Muscle of arm (tissue), 14 donors: ENCODE results near the gene CAMK2B. TPM values are rescaled to one million over a fixed set of nuclear protein-coding genes. Genes with fewer than 3 reads are reported as not detected.

Experiments
- DNase-seq: peaks from one replicate; pipeline ENCODE4 v3.0.0-alpha.2; 2013
- long read RNA-seq, 11 donors: transcript quantifications; one replicate each; lab custom pipeline, GENCODE V29; 2026
- polyA plus RNA-seq, 12 donors: library from polyadenylated mRNA; unstranded; fragments of 120-200 nt; gene quantifications; one replicate each; pipeline ENCODE4 v1.2.1, GENCODE V29; 2013; ENCODE audit not compliant: insufficient read length in 12 of 12

CAMK2B gene
- 1,000 to 10,000 TPM in 1 of 12 donors, 10 to 100 TPM in 5, 1 to 10 TPM in 6; 3.6 to 1,562 (median 12.8) TPM for polyA plus RNA-seq
- long read RNA-seq, donor 1: 0 reads
- long read RNA-seq, donor 2, full-length matches to known transcripts: 3 of 3 reads
- long read RNA-seq, donor 2, partial matches to known transcripts: 0 of 3 reads
- long read RNA-seq, donor 2, other reads (novel, unspliced or antisense): 0 of 3 reads
- long read RNA-seq, donor 3, partial matches to known transcripts: 0 of 1 reads
- long read RNA-seq, donor 3, other reads (novel, unspliced or antisense): 0 of 1 reads
- long read RNA-seq, donor 4, partial matches to known transcripts: 0 of 1 reads
- long read RNA-seq, donor 4, other reads (novel, unspliced or antisense): 0 of 1 reads
- long read RNA-seq, donor 5, partial matches to known transcripts: 0 of 6 reads
- long read RNA-seq, donor 5, other reads (novel, unspliced or antisense): 0 of 6 reads
- long read RNA-seq, donor 6: 0 reads
- long read RNA-seq, donor 7: 0 reads
- long read RNA-seq, donor 8, partial matches to known transcripts: 0 of 4 reads
- long read RNA-seq, donor 8, other reads (novel, unspliced or antisense): 0 of 4 reads
- long read RNA-seq, donor 9: 0 reads
- long read RNA-seq, donor 10, full-length matches to known transcripts: 5 of 5 reads
- long read RNA-seq, donor 10, partial matches to known transcripts: 0 of 5 reads
- long read RNA-seq, donor 10, other reads (novel, unspliced or antisense): 0 of 5 reads
- long read RNA-seq, donor 11: 0 reads

DNA sequence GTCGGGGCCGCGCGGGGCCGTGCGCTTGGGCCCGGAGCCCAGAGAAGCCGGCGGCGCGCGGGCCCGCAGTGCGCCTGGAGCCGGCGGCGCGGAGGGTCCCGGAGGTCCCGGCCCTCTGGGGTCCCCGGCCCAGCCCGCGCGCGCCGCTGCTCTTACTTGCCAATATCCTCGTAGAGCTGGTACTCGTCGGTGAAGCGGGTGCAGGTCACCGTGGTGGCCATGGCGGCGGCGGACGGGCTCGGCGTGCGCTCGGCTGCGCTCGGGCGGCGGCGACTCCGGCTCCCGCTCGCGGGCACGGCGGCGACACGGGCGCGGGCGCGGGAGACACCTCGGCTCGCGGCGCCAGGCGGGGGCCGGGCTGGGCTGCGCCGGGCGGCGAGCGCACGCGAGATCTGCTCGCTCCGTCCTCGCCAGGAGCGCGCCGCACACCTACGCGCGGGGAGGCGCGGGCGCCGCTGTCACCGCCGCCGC, at the start of gene CAMK2B:
Gene CAMK2B, minus strand, starts transcription at position 394 of the 471 bp plus-strand sequence. Its CDS starts 173 bp downstream, at position 221.
- DNase-seq: no peak

DNA sequence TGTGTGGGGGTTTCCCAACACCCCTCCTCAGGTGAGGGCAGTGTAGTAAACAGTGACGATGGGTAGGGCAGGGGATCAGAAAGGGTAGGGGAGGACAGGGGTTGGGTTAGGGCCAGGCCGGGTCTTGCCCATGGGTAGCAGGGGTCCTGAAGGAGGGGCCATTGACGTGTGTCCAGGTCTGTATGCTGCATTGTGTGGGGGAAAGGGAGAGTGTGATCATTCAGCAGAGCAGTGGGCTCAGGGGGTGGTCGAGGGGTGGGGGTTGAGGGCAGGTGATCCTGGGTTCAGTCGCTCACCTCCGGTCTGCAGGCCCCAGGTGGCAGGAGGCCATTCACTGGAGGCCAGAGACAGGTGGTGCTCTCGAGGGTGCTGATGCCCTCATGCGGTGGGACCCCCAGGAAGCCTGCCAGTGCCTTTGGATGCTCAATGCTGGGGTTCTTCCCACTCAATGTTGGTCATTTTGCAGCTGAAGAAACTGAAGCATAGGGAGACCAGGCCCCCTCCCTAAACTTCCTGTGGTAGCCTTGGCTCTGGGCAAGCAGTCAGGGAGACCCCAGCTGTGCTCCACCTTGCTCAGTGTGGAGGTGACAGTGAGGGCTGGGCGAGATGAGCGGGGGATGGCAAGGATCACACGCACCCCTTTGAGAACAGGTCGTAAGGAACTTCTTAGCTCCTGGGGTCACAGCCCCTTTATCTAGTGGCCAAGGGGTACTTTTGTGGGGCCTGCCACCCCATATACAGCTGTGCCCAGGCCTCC, 48.8 kb upstream of the CAMK2B start:
- no peak for DNase-seq

DNA sequence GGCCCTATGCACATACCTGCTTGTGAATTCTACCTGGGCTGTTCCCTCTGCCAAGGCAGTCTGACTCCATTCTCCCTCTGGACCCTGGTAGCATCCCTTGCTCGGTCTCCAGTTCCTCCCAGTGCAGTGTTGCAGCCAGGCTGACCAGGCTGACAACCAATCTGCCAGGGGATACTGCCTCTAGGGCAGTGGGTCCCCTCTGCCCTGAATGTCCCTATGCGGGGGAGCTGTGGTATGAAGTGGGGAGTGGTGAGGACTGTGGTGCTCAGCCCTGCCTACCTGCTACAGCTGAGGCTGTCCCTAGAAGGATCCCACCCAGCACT, 48.0 kb upstream of the CAMK2B start:
- no peak for DNase-seq

DNA sequence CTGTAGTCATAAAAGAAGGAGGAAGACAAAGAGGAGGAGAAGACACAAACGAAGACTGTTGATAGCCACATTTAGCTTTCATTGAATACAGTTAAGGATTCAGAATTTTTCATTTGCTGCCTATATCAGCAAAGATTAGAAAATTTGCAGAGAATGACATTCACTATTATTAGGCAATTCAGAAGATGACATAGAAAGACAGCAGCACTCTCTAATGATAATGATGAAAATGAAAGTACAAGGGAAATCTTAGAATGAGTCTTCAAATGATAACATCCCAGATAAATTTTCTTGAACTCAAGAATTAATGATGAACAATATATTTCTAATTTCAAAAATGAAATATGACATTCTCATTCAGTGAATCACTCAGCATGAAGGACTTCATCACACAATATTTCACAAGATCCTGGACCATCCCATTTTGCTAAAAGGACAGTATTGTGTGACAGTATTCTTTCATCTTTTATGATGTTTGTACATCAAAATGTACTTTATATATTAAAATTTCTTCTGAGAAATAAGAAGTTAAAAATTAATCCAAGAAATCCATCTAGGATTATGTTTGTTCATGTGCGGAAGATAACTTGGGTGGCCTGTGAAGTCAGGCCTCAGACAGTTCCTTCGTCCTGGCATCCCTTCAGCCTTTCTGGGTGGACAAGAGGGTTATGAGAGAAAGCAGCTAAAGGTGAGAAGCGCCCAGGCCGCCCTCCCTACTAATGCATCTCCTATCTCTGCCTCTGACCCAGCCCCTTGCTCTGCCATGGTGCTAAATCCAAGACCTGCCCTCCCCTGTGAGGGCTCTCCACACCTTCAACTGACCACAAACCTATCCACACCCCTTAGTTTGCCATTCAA, 47.4 kb upstream of the CAMK2B start:
- DNase-seq: no peak

DNA sequence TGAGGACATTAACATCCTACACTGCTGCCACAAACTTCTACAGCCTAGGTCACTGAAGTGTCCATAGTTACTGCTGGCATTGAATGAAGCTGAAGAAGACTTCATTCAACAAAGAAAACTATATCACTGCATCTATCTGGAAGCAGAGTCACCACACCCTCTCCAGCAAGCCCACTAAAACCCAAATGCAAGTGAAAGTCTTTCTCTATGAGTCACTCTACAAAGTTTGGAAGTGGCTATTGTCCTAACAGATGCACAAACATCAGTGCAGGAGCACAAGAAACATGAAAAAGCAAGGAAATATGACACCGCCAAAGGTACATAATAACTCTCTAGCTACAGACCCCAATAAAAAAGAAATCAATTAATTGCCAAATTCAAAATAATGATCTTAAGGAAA, 43.5 kb upstream of the CAMK2B start:
- DNase-seq: no peak

DNA sequence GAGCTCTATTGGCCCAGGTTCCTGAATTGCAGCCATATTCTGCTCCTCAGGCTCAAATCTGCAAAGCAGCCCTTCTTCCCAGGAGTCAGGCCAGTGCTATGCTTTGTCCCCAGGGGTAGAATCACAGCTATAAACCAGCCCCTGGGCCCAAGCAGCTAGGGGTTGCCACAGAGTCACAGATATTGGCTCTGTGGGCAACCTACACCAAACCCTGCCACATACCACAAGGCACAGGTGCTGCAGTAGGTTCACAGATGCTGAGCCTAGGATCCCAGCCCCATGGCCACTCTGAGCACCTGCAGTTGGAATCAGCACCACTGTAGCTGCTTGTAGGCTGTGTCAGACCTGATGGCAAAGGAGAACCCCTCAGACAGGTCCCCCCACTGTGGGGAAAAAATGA, 43.1 kb upstream of the CAMK2B start:
- DNase-seq: no peak

DNA sequence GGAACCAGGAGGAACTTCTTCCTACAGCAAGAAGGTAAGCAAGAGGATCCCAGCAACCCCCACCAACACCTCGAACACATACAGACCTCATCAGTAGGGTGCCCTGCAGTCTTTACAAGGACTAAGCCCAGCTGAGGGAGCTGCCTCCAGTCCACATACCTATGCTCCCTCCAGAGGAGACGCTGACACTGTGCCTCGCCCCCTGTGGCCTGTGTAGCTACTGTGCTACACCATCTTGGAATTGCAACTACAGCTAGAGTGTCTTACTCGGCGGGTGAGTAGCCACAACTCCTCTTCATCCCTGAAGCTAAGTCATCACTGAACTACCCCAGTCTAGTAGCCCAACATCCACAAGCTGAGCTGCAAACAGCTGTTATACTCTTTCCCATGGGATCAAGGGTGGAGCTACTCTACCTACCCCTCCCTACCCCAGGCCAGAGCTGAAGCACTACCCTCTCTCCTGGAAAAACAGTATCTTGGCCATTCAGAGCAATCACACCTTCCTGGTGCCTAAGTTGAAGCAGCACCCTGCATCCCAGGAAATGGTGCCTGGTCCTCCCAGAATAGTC, 42.2 kb upstream of the CAMK2B start:
- DNase-seq: no peak

DNA sequence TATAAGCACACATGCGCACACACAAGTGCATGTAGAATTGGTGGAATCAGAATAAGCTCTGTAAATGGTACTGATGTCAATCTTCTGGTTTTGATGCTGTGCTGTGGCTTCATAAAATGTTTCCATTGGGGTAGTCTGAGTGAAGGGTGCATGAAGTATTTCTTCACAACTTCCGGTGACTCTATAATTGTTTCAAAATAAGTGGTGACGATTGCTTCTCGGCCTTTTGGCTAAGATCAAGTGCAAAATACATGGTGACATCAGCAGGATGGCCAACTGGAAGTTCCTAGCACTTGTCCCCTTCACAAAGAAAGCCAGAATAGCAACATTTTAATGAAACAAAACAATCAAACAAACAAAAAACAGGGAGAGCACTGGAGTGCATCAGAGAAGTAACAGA, 41.6 kb upstream of the CAMK2B start:
- no peak for DNase-seq

DNA sequence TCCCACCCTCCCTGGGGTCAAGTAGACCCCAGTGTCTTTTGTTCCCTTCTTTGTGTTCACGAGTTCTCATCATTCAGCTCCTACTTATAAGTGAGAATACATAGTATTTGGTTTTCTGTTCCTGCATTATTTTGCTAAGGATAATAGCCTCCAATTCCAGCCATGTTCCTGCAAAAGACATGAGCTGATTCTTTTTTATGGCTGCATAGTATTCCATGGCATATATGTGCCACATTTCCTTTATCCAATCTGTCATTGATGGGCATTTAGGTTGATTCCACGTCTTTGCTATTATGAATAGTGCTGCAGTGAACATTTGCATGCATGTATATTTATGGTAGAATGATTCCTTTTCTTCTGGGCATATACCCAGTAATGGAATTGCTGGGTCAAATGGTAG, 28.3 kb upstream of the CAMK2B start:
- no peak for DNase-seq

DNA sequence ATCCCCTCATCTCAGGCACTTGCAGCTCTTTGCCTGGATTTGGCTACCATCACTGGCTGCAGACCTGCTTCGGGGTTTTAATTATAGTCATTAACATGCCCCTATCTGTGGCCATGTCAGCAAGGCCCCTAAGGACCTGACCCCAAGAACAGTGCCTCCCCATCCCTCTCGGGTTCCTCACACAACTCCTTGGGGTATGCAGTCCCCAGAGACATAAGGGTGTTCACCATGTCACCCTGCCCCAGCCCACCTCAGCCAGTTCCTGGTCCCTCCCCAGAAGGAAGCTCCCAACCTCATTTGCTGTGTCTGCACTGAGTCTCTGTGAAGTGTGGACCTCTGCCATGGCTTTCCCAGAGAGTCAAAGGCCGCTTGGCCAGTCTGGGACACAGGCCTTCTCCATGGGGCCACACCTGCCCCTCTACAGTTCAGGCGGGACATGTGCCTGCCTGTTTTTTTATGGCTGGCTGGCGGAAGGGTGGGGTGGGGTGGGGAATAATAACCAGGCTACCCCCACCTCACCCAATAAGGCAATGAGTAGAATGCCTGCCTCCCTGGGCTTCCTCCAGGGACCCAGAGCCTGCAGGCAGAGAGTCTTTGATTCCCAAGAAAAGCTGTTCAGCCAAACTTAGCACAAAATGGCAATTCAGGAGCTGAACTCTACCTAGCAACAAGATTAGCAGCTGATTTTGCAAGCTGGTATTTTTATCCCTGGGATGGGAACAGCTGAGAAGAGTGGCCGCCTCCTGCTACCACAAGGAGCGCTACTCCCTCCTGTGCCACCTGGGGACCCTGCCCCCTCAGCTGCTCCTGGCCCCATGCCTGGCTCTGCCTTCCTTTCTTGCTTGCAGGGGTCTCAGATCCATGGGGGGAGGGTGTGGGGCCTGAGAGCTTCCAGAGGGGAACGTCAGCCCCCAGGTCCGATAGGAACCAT, 23.7 kb upstream of the CAMK2B start:
- no peak for DNase-seq

DNA sequence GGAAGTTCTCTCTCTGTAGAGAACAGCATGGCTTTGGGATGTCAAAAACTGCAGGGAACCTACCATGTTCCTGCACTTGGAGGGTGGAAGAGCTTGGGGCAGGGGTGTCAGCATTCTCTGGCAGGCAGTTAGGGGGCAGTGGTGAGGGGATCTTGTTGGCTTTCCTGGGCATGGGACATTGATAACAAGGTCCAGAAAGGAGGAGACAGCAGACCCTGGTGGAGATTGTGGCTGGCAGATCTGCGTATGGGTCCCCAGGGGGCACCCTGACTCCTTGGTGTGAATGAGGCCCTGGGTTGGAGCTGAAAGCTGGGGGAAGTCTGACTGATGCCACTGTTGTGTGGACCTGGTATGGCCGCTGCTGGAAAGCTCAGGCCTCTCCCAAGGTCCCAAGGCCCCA, 22.9 kb upstream of the CAMK2B start:
- no peak for DNase-seq

DNA sequence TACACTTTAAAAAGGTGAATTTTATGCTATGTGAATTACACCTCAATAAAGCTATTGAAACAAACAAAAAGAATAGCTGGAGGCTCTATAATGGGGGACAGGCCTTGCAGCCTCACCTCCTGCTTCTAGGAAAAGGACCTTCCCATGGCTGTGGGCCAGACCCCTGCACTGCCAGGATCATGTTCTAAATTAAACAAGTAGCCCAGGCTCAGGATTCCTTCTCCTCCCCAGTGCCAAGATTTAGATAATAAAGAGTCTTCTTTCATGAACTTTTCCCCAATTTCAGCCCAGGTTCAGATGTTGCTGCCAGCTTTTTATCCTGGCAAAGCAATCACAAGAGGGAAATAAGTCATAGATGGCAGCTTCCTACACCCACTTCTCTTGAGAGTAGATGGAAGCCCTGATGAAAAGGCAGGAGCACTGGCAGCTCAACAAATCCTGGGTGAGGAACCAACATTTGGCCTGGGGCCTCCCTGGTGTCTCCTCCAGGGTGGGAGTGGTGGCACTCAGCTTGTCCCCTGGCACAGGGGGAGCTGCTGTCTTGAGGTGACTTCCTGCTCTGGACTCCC, 22.2 kb upstream of the CAMK2B start:
- no peak for DNase-seq

DNA sequence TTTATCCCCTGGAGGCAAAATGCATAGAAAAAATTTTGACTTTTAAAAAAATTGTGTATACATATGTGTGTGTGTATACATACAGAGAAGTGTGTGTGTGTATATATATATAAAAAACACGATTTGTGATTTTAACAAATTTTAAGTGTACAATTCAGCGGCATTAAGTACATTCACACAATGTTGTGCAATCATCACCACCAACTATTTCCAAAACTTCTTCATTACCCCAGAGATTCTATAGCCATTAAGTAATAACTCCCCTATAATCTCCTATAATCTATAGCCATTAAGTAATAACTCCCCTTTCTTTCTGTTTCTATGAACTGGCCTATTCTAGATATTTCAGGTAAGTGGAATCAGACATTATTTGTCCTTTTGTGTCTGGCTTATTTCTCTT, 20.7 kb upstream of the CAMK2B start:
- DNase-seq: no peak

DNA sequence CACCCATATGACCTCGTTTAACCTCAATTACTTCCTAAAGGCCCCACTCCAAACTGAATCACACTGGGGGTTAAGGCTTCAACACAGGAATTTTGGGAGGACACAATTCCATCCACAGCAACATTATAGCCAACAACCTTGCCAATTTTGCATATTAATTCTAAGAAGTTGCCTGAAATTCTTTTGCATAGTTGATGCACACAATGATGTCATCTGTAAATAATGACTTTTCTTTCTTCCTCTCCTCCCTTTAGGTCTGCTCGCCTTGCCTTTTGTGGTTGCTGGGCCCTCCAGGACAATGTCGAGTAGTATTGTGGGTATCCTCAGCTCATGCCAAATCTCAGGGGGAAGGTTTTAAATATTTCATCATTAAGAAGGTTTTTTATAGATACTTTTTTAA, 16.0 kb upstream of the CAMK2B start:
- DNase-seq: no peak

DNA sequence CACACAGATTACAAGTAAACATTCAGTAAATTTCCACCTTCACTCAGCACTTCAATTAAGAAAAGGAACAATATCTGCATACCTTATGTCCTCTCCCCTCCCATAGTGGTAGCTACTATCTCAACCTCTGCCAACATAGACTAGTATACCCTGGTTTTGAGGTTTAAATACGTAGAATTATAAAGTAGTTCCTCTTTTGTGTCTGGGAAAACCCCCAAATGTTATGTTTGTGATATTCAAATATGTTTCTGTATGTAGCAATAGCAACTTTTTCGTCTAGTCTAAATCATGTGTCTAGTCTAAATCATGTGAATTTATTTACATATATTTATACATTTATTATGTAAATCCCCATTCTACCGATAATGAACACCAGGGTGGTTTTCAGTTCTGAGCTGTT, 13.2 kb upstream of the CAMK2B start:
- no peak for DNase-seq

DNA sequence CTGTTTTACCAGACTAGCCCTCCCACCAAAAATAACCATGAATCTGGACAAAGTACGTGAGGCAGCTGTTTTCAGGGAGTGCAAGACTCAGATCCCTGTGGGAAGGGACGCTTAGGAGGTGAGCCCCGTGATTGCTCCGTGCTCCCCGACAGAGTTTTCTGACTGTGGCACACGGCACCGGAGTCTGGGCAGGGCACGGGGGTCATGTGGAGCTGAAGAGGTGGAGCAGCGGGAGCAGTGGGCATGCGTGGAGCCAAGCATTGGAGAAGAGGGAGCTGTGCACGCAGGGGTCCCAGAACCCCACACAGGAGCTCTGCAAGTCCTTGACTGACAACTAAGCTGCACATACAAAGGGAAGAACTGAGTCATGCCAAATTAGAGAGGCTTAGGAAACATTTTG, 11.1 kb upstream of the CAMK2B start:
- no peak for DNase-seq

DNA sequence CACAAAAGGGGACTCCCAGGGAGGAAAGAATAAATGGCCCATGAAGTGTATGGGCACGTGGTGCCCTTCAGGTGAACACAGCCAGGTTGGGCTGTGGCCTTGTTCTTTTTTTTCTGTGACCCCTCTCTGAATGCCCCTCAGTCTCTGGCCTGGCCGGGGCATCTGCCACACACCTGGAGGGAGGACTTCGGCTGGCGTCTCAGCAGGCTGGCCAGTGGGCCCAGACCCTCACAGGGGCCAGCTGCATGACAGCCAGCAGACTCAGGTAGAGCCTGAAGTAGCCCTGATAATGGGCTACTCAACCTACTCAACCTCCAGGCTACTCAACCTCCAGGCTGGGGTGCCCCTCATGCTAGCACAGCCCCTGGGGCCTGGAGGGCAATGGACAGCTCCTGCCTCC, 9.8 kb upstream of the CAMK2B start:
- no peak for DNase-seq

DNA sequence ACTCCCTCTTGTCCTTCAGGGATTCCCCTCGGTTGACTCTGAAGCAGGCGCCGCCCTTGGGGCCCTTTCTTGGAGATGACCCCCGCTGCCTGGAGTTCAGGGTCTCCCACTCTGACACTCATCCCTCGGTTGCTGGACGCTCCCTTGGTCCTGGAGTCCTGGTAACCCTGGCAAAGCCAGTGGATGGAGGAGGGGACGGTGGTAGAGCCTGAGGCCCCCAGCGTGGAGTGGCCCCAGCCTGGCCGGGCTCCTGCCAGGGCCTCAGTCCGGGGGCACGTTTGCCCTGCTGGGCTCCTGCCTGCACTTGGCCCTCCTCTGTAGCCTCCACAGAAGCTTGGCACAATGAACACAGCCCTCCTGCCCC, 9.3 kb upstream of the CAMK2B start:
- DNase-seq: no peak

DNA sequence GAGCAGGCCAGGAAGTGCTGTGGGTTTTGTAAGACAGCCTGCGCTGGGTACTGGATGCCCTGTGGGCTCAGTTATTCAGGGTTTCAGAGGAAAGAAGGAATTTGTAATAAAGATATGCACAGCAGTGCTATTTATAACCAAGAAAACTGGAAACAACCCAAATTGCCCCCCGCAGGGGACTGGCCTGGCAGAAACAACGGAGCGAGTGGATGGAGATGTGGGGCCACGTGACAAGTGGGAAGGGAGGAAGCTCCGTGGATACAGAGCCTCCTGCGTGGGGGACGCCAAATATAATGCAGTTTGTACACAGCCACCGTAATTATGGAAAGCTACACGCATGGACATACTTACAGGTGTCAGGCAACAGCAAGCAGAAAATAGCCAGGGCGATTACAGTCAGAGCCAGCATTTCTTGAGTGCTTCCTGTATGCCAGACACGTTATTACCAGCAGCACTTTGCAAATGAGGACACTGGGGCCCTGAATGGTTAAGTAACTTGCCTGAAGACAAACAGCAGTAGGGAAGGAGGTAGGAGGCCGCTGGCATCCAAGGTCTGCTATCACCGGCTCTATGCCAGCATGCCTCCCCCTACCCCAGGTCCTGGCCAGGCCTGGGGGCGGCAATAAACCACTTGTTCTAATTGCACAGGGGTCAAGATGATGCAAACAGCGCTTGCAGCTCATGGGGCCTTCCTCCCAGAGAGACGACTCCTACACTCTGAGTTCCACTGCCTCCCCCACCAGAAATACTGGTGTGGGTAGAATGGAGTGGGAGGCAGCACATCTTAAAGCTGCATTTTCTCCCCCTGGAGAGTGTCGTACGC, 8.7 kb upstream of the CAMK2B start:
- DNase-seq: no peak
